SK-N-SH (cell line): Measurements from ENCODE around the gene PDF. TPM values are rescaled to one million over a fixed set of nuclear protein-coding genes. Genes with fewer than 3 reads are reported as not detected.
A peak's percentile ranks its signal among the peaks of the same experiment; 100 is the strongest.

Experiments
- CTCF ChIA-PET: fragments of 300-600, 350-600 bp; formaldehyde crosslinking; extraction: SDS; loops from one replicate; lab custom pipeline; 2021; lab: Yijun Ruan, JAX
- POLR2A ChIA-PET: fragments of 350-600 bp; sonication (Branson Sonifier 250); formaldehyde crosslinking; extraction: SDS; loops from one replicate; lab custom pipeline; 2020; ENCODE audit warnings: antibody characterized with exemption, inconsistent platforms; lab: Yijun Ruan, JAX
- DNase-seq: peaks from one replicate; pipeline ENCODE4 v3.0.0; 2012
- H2AFZ ChIP-seq: fragments of 200-600 bp; sonication (generic); 2 replicates; pipeline ENCODE4 v1.8.1; 2016; ENCODE audit warnings: antibody characterized with exemption, mild to moderate bottlenecking, low read depth
- H3F3A ChIP-seq: fragments of 200-600 bp; sonication (generic); replicated peaks from 2 replicates; pipeline ENCODE3; 2016; ENCODE audit warnings: antibody characterized with exemption, mild to moderate bottlenecking; ENCODE audit not compliant: insufficient read depth
- H3K27ac ChIP-seq, 2 experiments: fragments of 200-500 bp in 1 of 2; fragments of 200-600 bp in 1 of 2; sonication (Bioruptor generic) in 1 of 2; sonication (generic), shearing (Covaris generic) in 1 of 2; 2 replicates each; pipeline versions ENCODE4 v1.5.1 to v1.6.1; 2014 to 2016; ENCODE audit warnings: low read depth in 2 of 2, inconsistent platforms in 1 of 2, low read length in 1 of 2, mild to moderate bottlenecking in 1 of 2, mixed read lengths in 1 of 2
- H3K27me3 ChIP-seq: fragments of 200-600 bp; sonication (generic), shearing (Covaris generic); 2 replicates; pipeline ENCODE4 v1.6.1; 2016; ENCODE audit warnings: mixed run types; ENCODE audit not compliant: insufficient read depth
- H3K36me3 ChIP-seq, 2 experiments: fragments of 200-500 bp in 1 of 2; fragments of 200-600 bp in 1 of 2; sonication (Bioruptor generic) in 1 of 2; sonication (generic) in 1 of 2; replicated peaks in 1 of 2; 2 replicates each; pipeline versions ENCODE3 to v1.5.1; 2014 to 2016; ENCODE audit warnings: low read length in 1 of 2, mild to moderate bottlenecking in 1 of 2; ENCODE audit not compliant: insufficient read depth in 2 of 2, control insufficient read depth in 1 of 2
- H3K4me1 ChIP-seq, 2 experiments: fragments of 200-500 bp in 1 of 2; fragments of 200-600 bp in 1 of 2; sonication (Bioruptor generic) in 1 of 2; sonication (generic), shearing (Covaris generic) in 1 of 2; 2 replicates each; pipeline versions ENCODE4 v1.5.1 to v1.6.1; 2014 to 2016; ENCODE audit warnings: low read depth in 1 of 2, low read length in 1 of 2, mixed run types in 1 of 2; ENCODE audit not compliant: insufficient read depth in 2 of 2, control insufficient read depth in 1 of 2
- H3K4me2 ChIP-seq: fragments of 200-600 bp; sonication (generic), shearing (Covaris generic); 2 replicates; pipeline ENCODE4 v1.6.1; 2017; ENCODE audit warnings: mixed run types
- H3K4me3 ChIP-seq, 2 experiments: fragments of 200-500 bp in 1 of 2; fragments of 200-600 bp in 1 of 2; sonication (Bioruptor generic) in 1 of 2; sonication (generic), shearing (Covaris generic) in 1 of 2; 2 replicates each; pipeline versions ENCODE4 v1.5.1 to v1.8.1; 2014 to 2016; ENCODE audit warnings: low read depth in 2 of 2, inconsistent platforms in 1 of 2, low read length in 1 of 2, mild to moderate bottlenecking in 1 of 2, mixed read lengths in 1 of 2, moderate library complexity in 1 of 2
- H3K79me2 ChIP-seq: fragments of 200-600 bp; sonication (generic); 2 replicates; pipeline ENCODE4 v1.8.1; 2017; ENCODE audit warnings: mild to moderate bottlenecking; ENCODE audit not compliant: insufficient read depth
- H3K9ac ChIP-seq: fragments of 200-600 bp; sonication (generic); 2 replicates; pipeline ENCODE4 v1.6.1; 2017; ENCODE audit warnings: mixed run types
- H3K9me2 ChIP-seq: fragments of 200-600 bp; sonication (generic); 2 replicates; pipeline ENCODE4 v1.6.1; 2017; ENCODE audit warnings: mixed run types
- H3K9me3 ChIP-seq: fragments of 200-600 bp; sonication (generic); 2 replicates; pipeline ENCODE4 v1.6.1; 2017; ENCODE audit warnings: mixed run types, mild to moderate bottlenecking, moderate library complexity
- H4K20me1 ChIP-seq: fragments of 200-600 bp; sonication (generic); 2 replicates; pipeline ENCODE4 v1.6.1; 2017; ENCODE audit warnings: mild to moderate bottlenecking, mixed run types; ENCODE audit not compliant: insufficient read depth
- EP300 ChIP-seq, 2 experiments: IDR thresholded peaks; 2 replicates each; pipeline versions ENCODE4 v1.4.0 to v1.6.1; 2012; ENCODE audit warnings: borderline replicate concordance in 1 of 2, low read depth in 1 of 2, low read length in 1 of 2
- EZH2phosphoT487 ChIP-seq: fragments of 200-600 bp; sonication (generic); IDR thresholded peaks from 2 replicates; pipeline ENCODE4 v1.6.1; 2017; ENCODE audit warnings: low read depth, mixed run types, mild to moderate bottlenecking, antibody characterized with exemption, moderate library complexity, borderline replicate concordance
- FOSL2 ChIP-seq: IDR thresholded peaks from 2 replicates; pipeline ENCODE4 v1.4.0; 2012; ENCODE audit warnings: low read depth, mild to moderate bottlenecking, moderate library complexity, borderline replicate concordance
- FOXM1 ChIP-seq: IDR thresholded peaks from 2 replicates; pipeline ENCODE4 v1.4.0; 2012; ENCODE audit warnings: low read depth, mild to moderate bottlenecking
- GATA2 ChIP-seq: sonication (generic); formaldehyde crosslinking; IDR thresholded peaks from 2 replicates; pipeline ENCODE4 v1.5.0; 2020; ENCODE audit warnings: mild to moderate bottlenecking, missing genetic modification reagents
- MXI1 ChIP-seq: IDR thresholded peaks from 2 replicates; pipeline ENCODE4 v1.6.1; 2012; ENCODE audit warnings: mild to moderate bottlenecking, low read depth, low read length, improper control_type of control experiment
- NFIC ChIP-seq: IDR thresholded peaks from 2 replicates; pipeline ENCODE4 v1.4.0; 2012; ENCODE audit warnings: borderline replicate concordance
- NRF1 ChIP-seq: IDR thresholded peaks from 2 replicates; pipeline ENCODE4 v1.6.1; 2012; ENCODE audit warnings: low read depth, mild to moderate bottlenecking, low read length
- RCOR1 ChIP-seq: fragments of 150-350 bp; IDR thresholded peaks from 2 replicates; pipeline ENCODE4 v1.6.1; 2017; ENCODE audit warnings: antibody characterized with exemption, low read length
- REST ChIP-seq: IDR thresholded peaks from 2 replicates; pipeline ENCODE4 v1.6.1; 2012; ENCODE audit warnings: mild to moderate bottlenecking, low read depth, low read length, moderate library complexity
- RXRA ChIP-seq: IDR thresholded peaks from 2 replicates; pipeline ENCODE4 v1.4.0; 2012; ENCODE audit warnings: low read depth, mild to moderate bottlenecking, borderline replicate concordance
- SIN3A ChIP-seq: IDR thresholded peaks from 2 replicates; pipeline ENCODE4 v1.6.1; 2012; ENCODE audit warnings: low read depth, mild to moderate bottlenecking, low read length, moderate library complexity, borderline replicate concordance
- TAF1 ChIP-seq: IDR thresholded peaks from 2 replicates; pipeline ENCODE4 v1.6.1; 2012; ENCODE audit warnings: low read depth, mild to moderate bottlenecking, low read length, moderate library complexity, borderline replicate concordance
- TCF12 ChIP-seq: IDR thresholded peaks from 2 replicates; pipeline ENCODE4 v1.4.0; 2012
- YY1 ChIP-seq: IDR thresholded peaks from 2 replicates; pipeline ENCODE4 v1.4.0; 2012; ENCODE audit warnings: low read depth, mild to moderate bottlenecking
- WGBS: methylation state at CpG from one replicate; pipeline ENCODE4 v1.1.6; 2017; ENCODE audit warnings: low lambda C conversion rate; 5-methylcytosine and 5-hydroxymethylcytosine counted together
- polyA plus RNA-seq, 3 experiments: library from polyadenylated mRNA; depleted of rRNA; stranded (reverse); fragments of >200 nt; gene quantifications; 2 replicates each; pipeline ENCODE4 v1.2.3, GENCODE V29; 2012
- TF ChIP-seq, protein P1 (sequence below): IDR thresholded peaks from 2 replicates; pipeline ENCODE4 v1.4.0; 2012; ENCODE audit warnings: low read depth, borderline replicate concordance
- TF ChIP-seq, protein P2 (sequence below): IDR thresholded peaks from 2 replicates; pipeline ENCODE4 v1.4.0; 2012; ENCODE audit warnings: low read depth, borderline replicate concordance

PDF gene
- polyA plus RNA-seq, 1 of the 3 experiments (the other 2 are of a cell fraction) = 22.0 TPM

- H3K9ac ChIP-seq = no peak overlapping the region
- TF ChIP-seq SIN3A (no peak), RCOR1 (no peak), MXI1 (no peak)
- TF ChIP-seq, all 33 proteins: peak for 0
- H3K9me2 ChIP-seq = no peaks in the 10 kb centered on the region
- no peak overlapping the region for H2AFZ ChIP-seq
- H3F3A ChIP-seq = no peaks in the 10 kb centered on the region
- 88% methylated on average over 4 of the region's 4 CpGs for WGBS
- no peaks in the 10 kb centered on the region for H3K27me3 ChIP-seq
- H3K4me3 ChIP-seq = no peak overlapping the region
- ChIA-PET CTCF (interaction anchor here (0.8 to 8.1 kb wide), 3 partner anchors 112 to 141 kb away, joined by 3 to 95 read pairs (median 3); no protein-coding TSS in a partner anchor), POLR2A (no interaction called here)
- peaks cover 0 to 5% of the 10 kb centered on the region in 2 experiments; a peak in 1 of 4 replicates for H3K4me1 ChIP-seq
- no peaks in the 10 kb centered on the region for H3K9me3 ChIP-seq
- H3K36me3 ChIP-seq = peaks cover 0 to 28% of the 10 kb centered on the region in 2 experiments
- H3K27ac ChIP-seq = no peak overlapping the region
- peaks cover 43% of the 10 kb centered on the region for H3K79me2 ChIP-seq
- no peaks in the 10 kb centered on the region for H4K20me1 ChIP-seq
- no peak for DNase-seq
- H3K4me2 ChIP-seq = no peak overlapping the region
Measured at GRCh38 chr16:69283851-69284250, 46.5 kb downstream of the PDF start.

- H3F3A ChIP-seq = peaks cover 31% of the 10 kb centered on the region
- H3K27me3 ChIP-seq = no peaks in the 10 kb centered on the region
- H3K9me2 ChIP-seq = no peaks in the 10 kb centered on the region
- no peak for DNase-seq
- 71% methylated on average over 1 of the region's 1 CpG for WGBS
- peaks cover 0 to 18% of the 10 kb centered on the region in 2 experiments for H3K36me3 ChIP-seq
- peak overlapping the region; percentile 67; the same call in 1 of the 2 replicates for H3K4me2 ChIP-seq
- ChIA-PET POLR2A (no interaction called here), CTCF (interaction anchor here (0.6 to 1.9 kb wide), 2 partner anchors 9 to 127 kb away, joined by 4 to 5 read pairs; no protein-coding TSS in a partner anchor)
- peaks cover 46% of the 10 kb centered on the region for H3K79me2 ChIP-seq
- peak overlapping the region; percentile 75 to 90; a peak in 3 of 4 replicates for H3K27ac ChIP-seq
- no peak overlapping the region for H3K4me3 ChIP-seq
- no peak overlapping the region for H2AFZ ChIP-seq
- H3K9me3 ChIP-seq = no peaks in the 10 kb centered on the region
- peaks cover 10 to 26% of the 10 kb centered on the region in 2 experiments for H3K4me1 ChIP-seq
- no peaks in the 10 kb centered on the region for H4K20me1 ChIP-seq
- H3K9ac ChIP-seq = no peak overlapping the region
- TF ChIP-seq, protein P1, sequence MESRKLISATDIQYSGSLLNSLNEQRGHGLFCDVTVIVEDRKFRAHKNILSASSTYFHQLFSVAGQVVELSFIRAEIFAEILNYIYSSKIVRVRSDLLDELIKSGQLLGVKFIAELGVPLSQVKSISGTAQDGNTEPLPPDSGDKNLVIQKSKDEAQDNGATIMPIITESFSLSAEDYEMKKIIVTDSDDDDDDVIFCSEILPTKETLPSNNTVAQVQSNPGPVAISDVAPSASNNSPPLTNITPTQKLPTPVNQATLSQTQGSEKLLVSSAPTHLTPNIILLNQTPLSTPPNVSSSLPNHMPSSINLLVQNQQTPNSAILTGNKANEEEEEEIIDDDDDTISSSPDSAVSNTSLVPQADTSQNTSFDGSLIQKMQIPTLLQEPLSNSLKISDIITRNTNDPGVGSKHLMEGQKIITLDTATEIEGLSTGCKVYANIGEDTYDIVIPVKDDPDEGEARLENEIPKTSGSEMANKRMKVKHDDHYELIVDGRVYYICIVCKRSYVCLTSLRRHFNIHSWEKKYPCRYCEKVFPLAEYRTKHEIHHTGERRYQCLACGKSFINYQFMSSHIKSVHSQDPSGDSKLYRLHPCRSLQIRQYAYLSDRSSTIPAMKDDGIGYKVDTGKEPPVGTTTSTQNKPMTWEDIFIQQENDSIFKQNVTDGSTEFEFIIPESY = no peak
- no peak for TF ChIP-seq EZH2phosphoT487
- no peak for TF ChIP-seq YY1
- TF ChIP-seq RXRA = no peak
- TF ChIP-seq NFIC = no peak
- no peak for TF ChIP-seq TCF12
- TF ChIP-seq MXI1 = no peak
- TF ChIP-seq NRF1 = no peak
- no peak for TF ChIP-seq EP300 (IDR thresholded peaks at IDR 0.05; ENCODE audit: borderline replicate concordance in 1 of 2, low read depth in 1 of 2, low read length in 1 of 2)
- no peak for TF ChIP-seq TAF1
- TF ChIP-seq GATA2 (CRISPR knock-in tag) = no peak
- TF ChIP-seq FOXM1 = no peak
- no peak for TF ChIP-seq FOSL2
- no peak for TF ChIP-seq RCOR1
- TF ChIP-seq REST = no peak
- TF ChIP-seq, protein P2, sequence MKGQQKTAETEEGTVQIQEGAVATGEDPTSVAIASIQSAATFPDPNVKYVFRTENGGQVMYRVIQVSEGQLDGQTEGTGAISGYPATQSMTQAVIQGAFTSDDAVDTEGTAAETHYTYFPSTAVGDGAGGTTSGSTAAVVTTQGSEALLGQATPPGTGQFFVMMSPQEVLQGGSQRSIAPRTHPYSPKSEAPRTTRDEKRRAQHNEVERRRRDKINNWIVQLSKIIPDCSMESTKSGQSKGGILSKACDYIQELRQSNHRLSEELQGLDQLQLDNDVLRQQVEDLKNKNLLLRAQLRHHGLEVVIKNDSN = no peak
Measured at GRCh38 chr16:69277413-69277812, 53.0 kb downstream of the PDF start.
